ENCODE data around the gene TMEM151A. TPM values are rescaled to one million over a fixed set of nuclear protein-coding genes. Genes with fewer than 3 reads are reported as not detected.
"Not testable (repeated sequence)": the region's sequence is repeated elsewhere in the genome, so short reads cannot be mapped to it uniquely, and the experiment has no call there.

The TMEM151A gene
- polyA plus RNA-seq, 4 donors = not detected

DNA sequence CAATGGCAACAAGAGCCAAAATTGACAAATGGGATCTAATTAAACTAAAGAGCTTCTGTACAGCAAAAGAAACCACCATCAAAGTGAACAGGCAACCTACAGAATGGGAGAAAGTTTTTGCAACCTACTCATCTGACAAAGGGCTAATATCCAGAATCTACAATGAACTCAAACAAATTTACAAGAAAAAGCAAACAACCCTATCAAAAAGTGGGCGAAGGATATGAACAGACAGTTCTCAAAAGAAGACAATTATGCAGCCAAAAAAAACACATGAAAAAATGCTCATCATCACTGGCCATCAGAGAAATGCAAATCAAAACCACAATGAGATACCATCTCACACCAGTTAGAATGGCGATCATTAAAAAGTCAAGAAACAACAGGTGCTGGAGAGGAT lies 28.6 kb downstream of the TMEM151A start:
- not testable (repeated sequence) for DNase-seq (ENCODE audit: low read depth in 4 of 4, low spot score in 3 of 4)

- DNase-seq (ENCODE audit: low read depth in 4 of 4, low spot score in 3 of 4) = not testable (repeated sequence)
Observed at GRCh38 chr11:66320748-66321147, 29.1 kb downstream of the TMEM151A start.

DNA sequence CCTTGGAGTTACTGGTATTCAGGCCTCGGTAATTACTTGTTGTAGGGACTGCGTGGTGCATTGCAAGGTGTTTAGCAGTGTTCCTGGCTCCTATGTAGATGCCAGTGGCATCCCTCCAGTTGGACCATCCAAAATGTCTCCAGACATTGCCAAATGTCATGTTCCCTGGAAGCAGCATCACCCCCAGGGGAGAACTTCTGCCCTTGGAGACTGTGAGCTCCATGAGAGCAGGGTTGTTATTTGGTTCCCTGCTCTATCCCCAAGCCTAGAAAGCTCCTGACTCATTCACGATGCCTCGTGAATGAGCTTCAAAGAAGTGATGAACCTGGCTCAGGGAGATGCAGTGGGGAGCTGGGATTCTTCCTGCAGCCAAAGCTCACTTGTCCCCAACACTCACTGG lies 29.9 kb downstream of the TMEM151A start:
- no peak for DNase-seq (ENCODE audit: low read depth in 4 of 4, low spot score in 3 of 4)

DNA sequence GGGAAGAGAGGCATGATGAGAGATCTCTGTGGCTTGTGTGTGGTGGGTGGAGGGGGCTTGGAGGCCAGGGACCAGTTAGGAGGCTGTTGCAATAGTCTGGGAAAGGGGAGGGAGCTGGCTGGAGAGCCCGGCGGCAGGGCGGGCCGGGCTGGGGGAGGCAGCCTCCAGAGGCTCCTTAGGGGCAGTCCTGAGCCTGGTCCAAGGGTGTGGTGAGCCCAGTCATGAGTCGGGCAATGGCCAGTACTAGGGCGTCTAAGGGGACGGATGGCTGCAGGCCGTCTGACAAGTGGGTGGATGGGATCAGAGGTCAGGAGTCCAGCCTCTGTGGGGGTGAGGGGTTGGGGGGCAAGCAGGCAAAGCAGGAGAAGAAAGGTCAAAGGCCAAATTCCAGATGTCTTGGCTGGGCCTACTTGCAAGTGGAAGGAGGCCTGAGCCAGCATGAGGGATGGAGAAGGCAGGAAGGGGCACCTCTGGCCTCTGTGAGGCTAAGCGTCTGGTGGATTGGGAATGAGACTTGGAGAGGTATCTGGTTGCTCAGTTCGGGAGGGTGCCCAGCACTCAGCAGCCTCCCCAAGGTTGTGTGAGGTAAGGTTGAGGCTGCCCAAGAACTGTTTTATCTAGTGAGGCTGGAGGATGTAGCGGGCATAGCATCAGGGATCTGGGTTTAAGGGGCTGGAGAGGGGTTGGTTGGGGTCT lies 31.2 kb downstream of the TMEM151A start:
- DNase-seq (ENCODE audit: low read depth in 4 of 4, low spot score in 3 of 4) = no peak

DNA sequence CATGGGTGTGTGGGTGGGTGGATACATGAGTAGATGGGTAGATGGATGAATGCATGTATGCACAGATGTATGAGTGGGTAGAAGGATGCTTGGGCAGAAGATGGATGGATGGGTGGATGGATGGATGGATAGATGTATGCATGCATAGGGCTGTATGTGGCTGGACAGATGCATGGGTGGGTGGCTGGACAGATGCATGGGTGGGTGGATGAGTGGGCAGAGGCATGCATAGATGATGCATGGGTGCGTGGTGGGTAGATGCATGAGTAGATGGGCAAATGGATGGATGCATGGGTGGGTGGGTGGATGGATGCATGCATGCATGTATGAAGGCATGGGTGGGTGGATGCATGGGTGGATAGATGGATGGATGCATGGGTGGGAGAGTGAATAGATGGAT lies 32.0 kb downstream of the TMEM151A start:
- DNase-seq (ENCODE audit: low read depth in 4 of 4, low spot score in 3 of 4) = no peak

DNA sequence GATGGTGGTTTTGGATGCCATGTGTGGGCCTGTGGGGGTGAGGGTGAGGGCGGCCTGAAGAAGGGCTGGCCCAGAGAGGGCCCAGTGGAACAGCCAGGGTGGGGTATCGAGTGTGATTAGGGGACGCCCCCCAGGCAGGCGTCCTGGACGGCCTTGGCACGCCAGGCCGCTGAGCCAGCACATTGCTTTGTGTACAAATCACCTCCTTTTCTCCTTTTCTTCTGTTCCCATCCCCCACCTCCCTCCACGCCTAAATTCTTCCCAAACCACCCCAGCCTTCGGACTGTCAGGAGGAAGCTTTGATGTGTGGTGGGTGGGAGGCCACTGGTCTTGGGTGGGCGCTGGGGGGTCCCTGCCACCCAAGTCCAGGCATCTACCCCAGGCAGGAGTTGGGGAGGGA lies 33.0 kb downstream of the TMEM151A start:
- no peak for DNase-seq (ENCODE audit: low read depth in 4 of 4, low spot score in 3 of 4)

GRCh38 chr11:66325263-66325671 lies 33.6 kb downstream of the TMEM151A start:
- DNase-seq (ENCODE audit: low read depth in 4 of 4, low spot score in 3 of 4) = no peak

- no peak for DNase-seq (ENCODE audit: low read depth in 4 of 4, low spot score in 3 of 4)
Observed at GRCh38 chr11:66326261-66327111, 34.8 kb downstream of the TMEM151A start.

DNA sequence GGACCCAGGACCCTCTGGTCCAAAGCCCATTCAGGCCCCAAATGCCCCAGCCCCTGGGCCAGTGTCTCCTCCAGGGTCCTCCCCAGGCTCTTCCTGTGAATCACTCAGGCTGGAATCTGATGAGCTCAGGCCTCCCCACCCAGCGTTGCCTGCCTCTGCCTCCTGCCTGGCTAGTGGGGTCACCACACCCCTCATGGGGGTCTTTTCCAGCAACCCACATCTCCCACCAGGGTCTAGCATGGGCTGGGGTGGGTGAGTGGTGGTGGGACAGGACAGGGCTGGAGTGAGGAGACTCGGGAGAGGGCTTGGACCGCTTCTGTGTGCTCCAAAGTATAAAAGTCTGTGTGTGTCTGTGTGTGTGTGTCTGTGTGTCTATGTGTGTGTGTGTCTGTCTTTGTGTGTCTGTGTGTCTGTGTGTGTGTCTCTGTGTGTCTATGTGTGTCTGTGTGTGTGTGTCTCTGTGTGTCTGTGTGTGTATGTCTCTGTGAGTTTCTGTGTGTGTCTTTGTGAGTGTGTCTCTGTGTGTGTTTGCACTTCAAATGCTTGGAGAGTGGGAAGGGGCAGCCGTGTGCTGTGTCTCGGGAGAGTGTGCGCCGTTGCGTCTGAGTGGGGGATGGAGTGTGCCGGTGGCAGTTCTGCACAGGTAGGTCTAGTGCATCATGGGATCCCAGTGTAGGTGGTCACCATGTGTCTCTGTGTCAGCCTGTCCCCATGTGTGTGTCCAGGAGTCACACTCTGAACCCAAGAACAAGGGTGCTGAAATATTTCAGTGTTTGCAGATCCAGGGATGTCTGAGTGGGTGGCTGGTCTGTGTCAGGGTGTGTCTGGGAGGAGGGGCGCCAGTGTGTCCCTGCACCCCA lies 35.7 kb downstream of the TMEM151A start:
- no peak for DNase-seq (ENCODE audit: low read depth in 4 of 4, low spot score in 3 of 4)

- no peak for DNase-seq (ENCODE audit: low read depth in 4 of 4, low spot score in 3 of 4)
Observed at GRCh38 chr11:66328031-66328301, 36.3 kb downstream of the TMEM151A start.

DNA sequence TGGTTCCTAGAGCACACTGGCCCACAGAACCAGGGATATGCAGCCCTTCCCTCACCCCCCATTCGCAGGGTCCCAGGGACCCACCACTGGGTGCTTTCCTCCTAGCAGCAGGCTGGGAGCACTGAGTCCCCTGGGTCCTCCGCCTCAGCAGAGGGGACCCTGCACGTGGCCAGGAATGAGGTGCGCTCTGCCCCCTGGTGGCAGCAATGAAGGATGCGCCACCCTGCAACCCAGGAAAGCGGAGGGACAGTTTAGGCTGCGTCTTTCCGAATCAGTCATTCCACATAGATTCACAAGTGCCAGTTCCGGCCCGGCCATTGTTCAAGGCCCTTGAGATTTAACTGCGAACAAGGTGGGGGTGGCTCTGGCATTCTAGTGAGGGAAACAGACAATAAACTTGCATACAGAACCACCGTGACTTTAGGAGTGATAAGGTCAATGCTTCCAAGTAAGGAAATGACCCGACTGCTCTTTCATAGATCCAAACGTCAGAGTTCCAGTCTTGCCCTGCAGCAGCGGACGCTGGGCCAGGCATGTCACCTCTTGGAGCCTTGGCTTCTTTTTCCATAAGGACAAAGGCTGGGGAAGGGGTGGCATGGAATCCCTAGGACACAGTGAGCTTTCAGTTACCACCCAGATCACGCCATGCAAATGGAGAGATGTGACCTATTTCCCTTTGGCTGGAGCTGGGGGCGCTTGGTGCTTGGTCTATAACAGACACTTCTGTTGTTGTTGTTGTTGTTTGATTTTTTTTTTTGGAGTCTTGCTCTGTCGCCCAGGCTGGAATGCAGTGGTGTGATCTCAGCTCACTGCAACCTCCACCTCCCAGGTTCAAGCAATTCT lies 36.8 kb downstream of the TMEM151A start:
- no peak for DNase-seq (ENCODE audit: low read depth in 4 of 4, low spot score in 3 of 4)

GRCh38 chr11:66329165-66329673 lies 37.5 kb downstream of the TMEM151A start:
- DNase-seq (ENCODE audit: low read depth in 4 of 4, low spot score in 3 of 4) = no peak

GRCh38 chr11:66330931-66331330 lies 39.2 kb downstream of the TMEM151A start:
- no peak for DNase-seq (ENCODE audit: low read depth in 4 of 4, low spot score in 3 of 4)

GRCh38 chr11:66331542-66332370 lies 40.1 kb downstream of the TMEM151A start:
- no peak for DNase-seq (ENCODE audit: low read depth in 4 of 4, low spot score in 3 of 4)

GRCh38 chr11:66332371-66333219 lies 40.9 kb downstream of the TMEM151A start:
- no peak for DNase-seq (ENCODE audit: low read depth in 4 of 4, low spot score in 3 of 4)

- DNase-seq (ENCODE audit: low read depth in 4 of 4, low spot score in 3 of 4) = no peak
Observed at GRCh38 chr11:66333220-66333877, 41.7 kb downstream of the TMEM151A start.

DNA sequence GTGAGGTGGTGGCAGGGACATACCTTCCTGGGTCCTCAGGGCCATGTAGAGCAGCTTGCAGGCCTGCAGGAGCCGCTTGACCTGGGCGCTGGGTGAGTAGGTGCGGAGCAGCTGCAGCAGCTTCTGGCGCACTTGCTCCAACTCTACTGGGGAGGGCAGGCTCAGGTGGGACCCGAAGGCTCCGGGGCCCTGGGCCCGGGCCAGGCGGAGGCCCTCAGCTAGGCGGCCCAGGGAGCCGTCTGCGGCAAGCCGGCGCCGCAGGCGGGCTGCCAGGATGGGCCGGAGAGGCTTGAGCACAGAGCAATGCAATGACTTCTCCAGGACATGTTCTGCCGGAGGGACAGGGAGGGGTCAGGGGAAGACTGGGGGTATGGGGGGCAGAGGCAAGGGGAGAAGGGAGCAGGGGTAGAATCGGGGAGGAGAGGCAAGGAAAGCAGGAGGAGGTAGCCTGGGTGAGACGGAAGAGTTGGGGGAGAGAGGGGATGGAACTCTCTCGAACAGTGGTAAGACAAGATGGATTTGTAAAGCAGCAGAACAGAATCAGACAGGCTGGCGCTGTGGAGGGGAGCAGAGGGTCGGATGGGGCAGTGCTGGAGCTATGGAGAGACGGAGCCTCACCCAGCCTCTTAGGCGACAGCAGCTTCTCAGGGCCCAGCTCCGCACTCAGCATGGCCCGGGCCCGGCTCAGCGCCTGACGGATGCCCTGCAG lies 42.4 kb downstream of the TMEM151A start:
- no peak for DNase-seq (ENCODE audit: low read depth in 4 of 4, low spot score in 3 of 4)
